Neural cell (in vitro differentiated cells): ENCODE measurements around the gene KIAA0753. TPM values are rescaled to one million over a fixed set of nuclear protein-coding genes. Genes with fewer than 3 reads are reported as not detected.

Source experiments
- H2AFZ ChIP-seq: fragments of 200-600, 300-800 bp; sonication (generic), shearing (Covaris generic); 2 replicates; pipeline ENCODE4 v1.6.0; 2014; ENCODE audit warnings: low read depth, mild to moderate bottlenecking, antibody characterized with exemption, low read length, moderate library complexity
- H3F3A ChIP-seq: fragments of 200-600 bp; shearing (Covaris generic); 2 replicates; pipeline ENCODE4 v1.6.1; 2016; ENCODE audit warnings: mild to moderate bottlenecking, moderate library complexity, mixed read lengths, antibody characterized with exemption, low read length; ENCODE audit not compliant: insufficient read depth, poor library complexity, severe bottlenecking
- H3K27ac ChIP-seq: fragments of 200-600, 300-800 bp; sonication (generic), shearing (Covaris generic); 2 replicates; pipeline ENCODE4 v1.5.1; 2014; ENCODE audit warnings: mild to moderate bottlenecking, low read length, moderate library complexity
- H3K27me3 ChIP-seq: fragments of 300-800, 200-600 bp; sonication (generic), shearing (Covaris generic); 2 replicates; pipeline ENCODE4 v1.6.0; 2014; ENCODE audit warnings: mild to moderate bottlenecking, low read depth, low read length, moderate library complexity; ENCODE audit not compliant: insufficient read depth
- H3K36me3 ChIP-seq: fragments of 300-800, 200-600 bp; sonication (generic), shearing (Covaris generic); 2 replicates; pipeline ENCODE4 v1.5.1; 2014; ENCODE audit warnings: mild to moderate bottlenecking, antibody characterized with exemption, low read length, moderate library complexity; ENCODE audit not compliant: insufficient read depth
- H3K4me2 ChIP-seq: fragments of 300-800, 200-600 bp; sonication (generic), shearing (Covaris generic); 2 replicates; pipeline ENCODE4 v1.6.0; 2014; ENCODE audit warnings: mild to moderate bottlenecking, low read length
- H3K4me3 ChIP-seq: fragments of 300-800, 200-600 bp; sonication (generic), shearing (Covaris generic); 2 replicates; pipeline ENCODE4 v1.5.1; 2014; ENCODE audit warnings: mild to moderate bottlenecking, low read length, moderate library complexity
- H3K79me2 ChIP-seq: fragments of 200-600 bp; shearing (Covaris generic); replicated peaks from 2 replicates; pipeline ENCODE4 v1.6.0; 2014; ENCODE audit warnings: mild to moderate bottlenecking, low read length, moderate library complexity; ENCODE audit not compliant: insufficient read depth
- H3K9ac ChIP-seq: fragments of 300-800, 200-600 bp; sonication (generic), shearing (Covaris generic); 2 replicates; pipeline ENCODE4 v1.6.1; 2016; ENCODE audit warnings: mild to moderate bottlenecking, low read length, mixed read lengths
- H3K9me2 ChIP-seq: fragments of 200-600 bp; shearing (Covaris generic); 2 replicates; pipeline ENCODE4 v1.6.1; 2016; ENCODE audit warnings: mild to moderate bottlenecking, low read length, mixed read lengths; ENCODE audit not compliant: insufficient read depth
- H3K9me3 ChIP-seq: fragments of 200-600, 300-800 bp; sonication (generic), shearing (Covaris generic); 2 replicates; pipeline ENCODE4 v1.6.1; 2016; ENCODE audit warnings: mild to moderate bottlenecking, mixed run types, low read length, moderate library complexity, mixed read lengths
- H4K20me1 ChIP-seq: fragments of 200-600 bp; shearing (Covaris generic); 2 replicates; pipeline ENCODE4 v1.6.1; 2016; ENCODE audit warnings: mild to moderate bottlenecking, mixed run types; ENCODE audit not compliant: insufficient read depth
- CTCF ChIP-seq: fragments of 450-650 bp; IDR thresholded peaks from 2 replicates; pipeline ENCODE4 v1.5.1; 2014; ENCODE audit warnings: antibody characterized with exemption, mild to moderate bottlenecking, moderate library complexity; ENCODE audit not compliant: poor library complexity, severe bottlenecking
- EP300 ChIP-seq: fragments of 450-650 bp; conservative IDR thresholded peaks from 2 replicates; pipeline ENCODE4 v1.6.1; 2014; ENCODE audit warnings: antibody characterized with exemption, mild to moderate bottlenecking, moderate library complexity; ENCODE audit not compliant: poor library complexity, severe bottlenecking
- EZH2 ChIP-seq: fragments of 200-600, 300-800 bp; shearing (Covaris generic), sonication (generic); IDR thresholded peaks from 2 replicates; pipeline ENCODE4 v1.6.1; 2014; ENCODE audit warnings: antibody characterized with exemption, low read length, borderline replicate concordance, mild to moderate bottlenecking; ENCODE audit not compliant: insufficient read depth, poor library complexity, severe bottlenecking
- MXI1 ChIP-seq: fragments of 450-650 bp; conservative IDR thresholded peaks from 2 replicates; pipeline ENCODE4 v1.6.1; 2014; ENCODE audit warnings: antibody characterized with exemption, mild to moderate bottlenecking; ENCODE audit not compliant: poor library complexity, severe bottlenecking
- POLR2AphosphoS5 ChIP-seq: IDR thresholded peaks from 2 replicates; pipeline ENCODE4 v1.6.1; 2012
- RAD21 ChIP-seq: fragments of 450-650 bp; conservative IDR thresholded peaks from 2 replicates; pipeline ENCODE4 v1.6.1; 2014; ENCODE audit warnings: antibody characterized with exemption, mild to moderate bottlenecking, moderate library complexity
- REST ChIP-seq: IDR thresholded peaks from 2 replicates; pipeline ENCODE4 v1.6.1; 2012; ENCODE audit warnings: borderline replicate concordance
- SMC3 ChIP-seq: fragments of 450-650 bp; conservative IDR thresholded peaks from 2 replicates; pipeline ENCODE4 v1.6.1; 2014; ENCODE audit warnings: antibody characterized with exemption, mild to moderate bottlenecking, moderate library complexity; ENCODE audit not compliant: poor library complexity
- TAF1 ChIP-seq: IDR thresholded peaks from 2 replicates; pipeline ENCODE4 v1.6.1; 2012; ENCODE audit warnings: low read depth
- polyA plus RNA-seq: library from polyadenylated mRNA; depleted of rRNA; stranded (reverse); fragments of >200 nt; gene quantifications from 2 replicates; pipeline ENCODE4 v1.2.3, GENCODE V29; 2014

The KIAA0753 gene
- polyA plus RNA-seq, 1 donor from 2014 or later = 32.3 TPM

DNA sequence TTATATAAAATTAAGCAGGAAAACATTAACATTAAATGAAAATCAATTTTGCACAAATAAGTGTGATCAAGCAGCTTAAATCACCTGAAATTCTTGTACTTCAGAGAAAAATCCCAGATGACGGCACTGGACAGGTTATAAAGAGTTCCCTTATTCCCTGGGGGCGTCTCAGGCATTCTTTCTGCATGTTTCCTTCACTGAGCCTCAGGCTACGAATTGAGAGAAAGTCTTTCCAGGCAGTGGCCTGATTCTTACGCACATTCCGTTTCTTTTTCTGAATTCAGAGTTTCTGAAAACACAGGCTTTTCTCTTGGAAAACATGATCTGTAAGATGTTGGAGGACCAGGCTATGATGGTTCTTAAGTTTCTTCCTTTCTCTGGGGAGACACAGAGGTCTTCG is 62.0 kb downstream of the KIAA0753 start:
- Histone ChIP-seq H4K20me1 (no peaks in the 10 kb centered on the region), H2AFZ (no peak overlapping the region), H3K4me3 (no peak overlapping the region), H3K27ac (no peak overlapping the region), H3K9me3 (no peaks in the 10 kb centered on the region), H3F3A (no peaks in the 10 kb centered on the region), H3K36me3 (peaks cover 19% of the 10 kb centered on the region), H3K27me3 (no peaks in the 10 kb centered on the region), H3K4me2 (no peak overlapping the region), H3K79me2 (no peaks in the 10 kb centered on the region), H3K9me2 (no peaks in the 10 kb centered on the region), H3K9ac (no peak overlapping the region)
- TF ChIP-seq RAD21 (no peak), REST (no peak), SMC3 (no peak), TAF1 (no peak), EP300 (no peak), POLR2AphosphoS5 (no peak), EZH2 (no peak), MXI1 (no peak), CTCF (no peak)

- Histone ChIP-seq H3K36me3 (peaks cover 12% of the 10 kb centered on the region), H3F3A (no peaks in the 10 kb centered on the region), H4K20me1 (no peaks in the 10 kb centered on the region), H3K9me2 (no peaks in the 10 kb centered on the region), H3K4me3 (no peak overlapping the region), H3K9ac (no peak overlapping the region), H3K27me3 (no peaks in the 10 kb centered on the region), H3K27ac (no peak overlapping the region), H2AFZ (no peak overlapping the region), H3K9me3 (no peaks in the 10 kb centered on the region), H3K4me2 (no peak overlapping the region), H3K79me2 (no peaks in the 10 kb centered on the region)
- TF ChIP-seq MXI1 = no peak
- no peak for TF ChIP-seq EZH2
- TF ChIP-seq CTCF = no peak
- no peak for TF ChIP-seq TAF1
- no peak for TF ChIP-seq RAD21
- no peak for TF ChIP-seq EP300
- no peak for TF ChIP-seq POLR2AphosphoS5
- TF ChIP-seq REST = no peak
- no peak for TF ChIP-seq SMC3
Observed at GRCh38 chr17:6577686-6578263, 62.7 kb downstream of the KIAA0753 start.
